Skeletal muscle tissue (tissue), 4 donors: ENCODE measurements around the gene SP140. TPM values are rescaled to one million over a fixed set of nuclear protein-coding genes. Genes with fewer than 3 reads are reported as not detected.

Experiments used
- H3K27ac ChIP-seq: one replicate; pipeline ENCODE4 v1.7.0; 2013; ENCODE audit warnings: mild to moderate bottlenecking, low read depth, low read length, inconsistent platforms
- H3K27me3 ChIP-seq, 3 donors: one replicate each; pipeline ENCODE4 v1.7.0; 2013; ENCODE audit warnings: low read length in 3 of 3; ENCODE audit not compliant: control insufficient read depth in 3 of 3, insufficient read depth in 3 of 3
- H3K36me3 ChIP-seq, 3 donors: one replicate each; pipeline ENCODE4 v1.7.0; 2013; ENCODE audit warnings: low read length in 3 of 3; ENCODE audit not compliant: control insufficient read depth in 3 of 3, insufficient read depth in 3 of 3
- H3K4me1 ChIP-seq, 3 donors: one replicate each; pipeline ENCODE4 v1.7.0; 2013; ENCODE audit warnings: low read length in 3 of 3, mild to moderate bottlenecking in 3 of 3; ENCODE audit not compliant: control insufficient read depth in 3 of 3, insufficient read depth in 3 of 3
- H3K4me3 ChIP-seq, 3 donors: one replicate each; pipeline ENCODE4 v1.7.0; 2013; ENCODE audit warnings: low read length in 3 of 3
- H3K9ac ChIP-seq, 3 donors: one replicate each; pipeline ENCODE4 v1.7.0; 2013; ENCODE audit warnings: low read length in 3 of 3, mild to moderate bottlenecking in 3 of 3, moderate library complexity in 2 of 3, low read depth in 1 of 3
- H3K9me3 ChIP-seq, 3 donors: one replicate each; pipeline ENCODE4 v1.7.0; 2013; ENCODE audit warnings: low read length in 3 of 3; ENCODE audit not compliant: control insufficient read depth in 3 of 3
- total RNA-seq: library from RNA; depleted of rRNA; stranded (reverse); fragments of >200 nt; gene quantifications from one replicate; pipeline ENCODE4 v1.2.3, GENCODE V29; 2014
- donor health status: Osteomylitis.

The SP140 gene
- total RNA-seq = 0.52 TPM

GRCh38 chr2:230225486-230225885, at the start of gene SP140:
Gene SP140, plus strand, starts transcription at chr2:230225736. Its CDS starts 109 bp downstream, at chr2:230225845.
- peaks cover under 1 to 2% (median under 1%) of the 10 kb centered on the region in 3 donors for H3K4me1 ChIP-seq

DNA sequence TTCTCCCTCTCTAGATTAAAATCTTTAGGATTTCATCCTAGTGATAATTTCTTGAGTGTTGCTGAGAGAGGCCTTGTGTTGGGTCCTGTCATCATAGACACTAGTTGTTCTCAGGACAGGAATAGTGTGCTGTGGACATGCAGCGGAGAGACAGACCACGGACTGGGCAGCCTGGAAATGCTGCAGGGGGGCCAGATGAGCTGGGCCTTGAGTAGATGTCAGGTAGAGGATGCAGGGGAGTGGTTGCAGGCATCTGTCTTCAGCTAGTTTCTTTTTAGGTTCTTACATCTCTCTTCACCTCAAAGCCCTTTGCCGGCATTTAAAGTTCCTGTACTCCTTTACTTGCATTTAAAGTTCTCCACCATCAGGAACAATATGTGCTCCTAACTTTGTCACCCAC, 48.5 kb upstream of the SP140 start:
- Histone ChIP-seq H3K36me3 (peaks cover 20 to 38% (median 36%) of the 10 kb centered on the region in 3 donors), H3K4me3 (no peak overlapping the region), H3K9me3 (no peaks in the 10 kb centered on the region), H3K27me3 (no peaks in the 10 kb centered on the region), H3K9ac (no peak overlapping the region), H3K27ac (no peak overlapping the region), H3K4me1 (no peaks in the 10 kb centered on the region)

More at GRCh38 chr2:230225486-230225885, at the start of gene SP140:
- H3K9ac ChIP-seq = no peak within 1 kb of the TSS
- no peaks in the 10 kb centered on the region for H3K27me3 ChIP-seq
- no peaks in the 10 kb centered on the region for H3K36me3 ChIP-seq
- H3K9me3 ChIP-seq = no peaks in the 10 kb centered on the region
- H3K4me3 ChIP-seq = no peak within 1 kb of the TSS
- H3K27ac ChIP-seq = no peak within 1 kb of the TSS

GRCh38 chr2:230178546-230179485, 46.7 kb upstream of the SP140 start:
- no peak overlapping the region for H3K9ac ChIP-seq
- H3K4me1 ChIP-seq = no peaks in the 10 kb centered on the region
- H3K27ac ChIP-seq = no peak overlapping the region
- no peak overlapping the region for H3K4me3 ChIP-seq
- peaks cover 25 to 39% (median 39%) of the 10 kb centered on the region in 3 donors for H3K36me3 ChIP-seq
- no peaks in the 10 kb centered on the region for H3K9me3 ChIP-seq
- no peaks in the 10 kb centered on the region for H3K27me3 ChIP-seq

GRCh38 chr2:230179907-230180306, 45.6 kb upstream of the SP140 start:
- Histone ChIP-seq H3K36me3 (peaks cover 25 to 38% (median 29%) of the 10 kb centered on the region in 3 donors), H3K27me3 (no peaks in the 10 kb centered on the region), H3K9me3 (no peaks in the 10 kb centered on the region), H3K9ac (no peak overlapping the region), H3K4me1 (no peaks in the 10 kb centered on the region), H3K27ac (no peak overlapping the region), H3K4me3 (no peak overlapping the region)

GRCh38 chr2:230181195-230181594, 44.3 kb upstream of the SP140 start:
- peaks cover 22 to 34% (median 23%) of the 10 kb centered on the region in 3 donors for H3K36me3 ChIP-seq

DNA sequence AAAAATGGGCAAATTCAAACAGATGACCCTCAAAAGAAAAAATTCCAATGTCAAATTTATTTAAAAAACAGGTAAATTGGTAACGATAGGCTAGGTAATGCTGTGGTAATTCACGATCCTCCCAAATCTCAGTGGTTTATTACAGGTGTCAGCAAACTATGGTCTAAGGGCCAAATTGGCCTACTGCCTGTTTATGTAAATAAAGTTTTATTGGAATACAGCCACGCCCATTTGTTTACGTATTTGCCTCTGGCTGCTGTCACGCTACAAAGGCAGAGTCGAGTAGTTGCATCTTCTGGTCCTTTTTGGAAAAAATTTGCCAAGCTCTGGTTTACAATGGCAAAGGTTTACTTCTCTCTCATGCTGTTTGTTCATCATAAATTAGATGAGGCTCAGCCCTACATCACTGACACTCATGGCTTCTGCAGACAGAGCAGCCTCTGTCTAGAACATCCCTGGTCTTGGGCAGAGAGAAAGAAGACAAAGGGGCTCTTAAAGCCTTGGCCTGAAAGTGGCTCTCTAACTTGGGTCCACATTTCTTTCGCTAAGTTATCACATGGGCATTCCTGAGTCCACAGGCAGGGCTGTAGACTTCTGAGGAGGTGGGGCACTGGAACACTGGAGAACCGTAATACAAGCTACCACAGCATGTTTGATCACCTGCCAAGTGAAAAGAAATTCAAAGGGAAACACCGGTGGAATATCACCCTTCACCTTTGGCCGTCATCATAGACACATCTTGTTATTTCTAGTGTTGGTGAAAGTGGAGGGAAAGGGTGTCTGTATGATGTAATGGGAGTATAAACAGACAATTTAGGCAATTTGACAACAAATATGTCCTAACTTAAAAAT, 40.6 kb upstream of the SP140 start:
- no peaks in the 10 kb centered on the region for H3K4me1 ChIP-seq
- H3K27ac ChIP-seq = no peak overlapping the region
- H3K9ac ChIP-seq = no peak overlapping the region
- no peak overlapping the region for H3K4me3 ChIP-seq
- H3K36me3 ChIP-seq = peaks cover 8 to 14% (median 13%) of the 10 kb centered on the region in 3 donors
- H3K9me3 ChIP-seq = no peaks in the 10 kb centered on the region
- H3K27me3 ChIP-seq = no peaks in the 10 kb centered on the region

More at GRCh38 chr2:230181195-230181594, 44.3 kb upstream of the SP140 start:
- no peaks in the 10 kb centered on the region for H3K27me3 ChIP-seq
- no peak overlapping the region for H3K4me3 ChIP-seq
- H3K27ac ChIP-seq = no peak overlapping the region
- H3K9ac ChIP-seq = no peak overlapping the region
- H3K9me3 ChIP-seq = no peaks in the 10 kb centered on the region
- no peaks in the 10 kb centered on the region for H3K4me1 ChIP-seq

DNA sequence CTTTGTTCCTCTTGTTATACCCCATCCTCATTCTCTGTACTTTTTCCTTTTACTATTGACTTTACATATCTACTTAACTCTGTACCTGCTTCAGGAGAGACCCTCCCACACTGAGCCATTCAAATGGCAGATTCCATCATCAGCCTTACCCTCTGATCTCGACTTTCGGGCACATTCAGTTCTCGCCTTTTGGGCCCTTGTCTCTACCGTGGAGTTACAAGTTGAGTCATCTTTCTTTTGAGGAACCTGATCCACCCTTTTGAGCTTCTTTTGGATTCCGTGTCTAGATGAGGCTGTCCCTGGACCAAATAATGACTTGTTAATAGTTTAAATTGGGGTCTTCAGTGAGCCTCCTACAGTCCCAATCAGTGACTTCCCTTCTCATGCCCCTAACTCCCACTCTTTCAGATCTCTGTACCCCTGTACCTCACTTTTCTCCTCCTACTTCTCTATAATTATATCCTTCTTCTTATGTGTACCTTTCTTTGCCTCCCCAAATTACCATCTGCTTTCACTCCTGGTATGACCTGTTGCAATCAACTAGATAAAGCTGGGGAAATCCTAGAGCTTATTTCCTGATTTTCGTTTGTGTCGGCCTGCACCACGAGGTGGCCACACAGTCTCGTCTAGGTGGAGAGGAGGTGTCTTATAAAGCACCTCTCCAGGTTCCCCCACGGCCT, 23.0 kb upstream of the SP140 start:
- Histone ChIP-seq H3K4me3 (no peak overlapping the region), H3K4me1 (no peaks in the 10 kb centered on the region), H3K9ac (no peak overlapping the region), H3K27ac (no peak overlapping the region), H3K9me3 (no peaks in the 10 kb centered on the region), H3K36me3 (peaks cover 21 to 61% (median 55%) of the 10 kb centered on the region in 3 donors), H3K27me3 (no peaks in the 10 kb centered on the region)

GRCh38 chr2:230203110-230203676, 22.3 kb upstream of the SP140 start:
- Histone ChIP-seq H3K27ac (no peak overlapping the region), H3K4me3 (no peak overlapping the region), H3K27me3 (no peaks in the 10 kb centered on the region), H3K4me1 (no peaks in the 10 kb centered on the region), H3K9ac (no peak overlapping the region), H3K36me3 (peaks cover 20 to 67% (median 58%) of the 10 kb centered on the region in 3 donors), H3K9me3 (no peaks in the 10 kb centered on the region)

DNA sequence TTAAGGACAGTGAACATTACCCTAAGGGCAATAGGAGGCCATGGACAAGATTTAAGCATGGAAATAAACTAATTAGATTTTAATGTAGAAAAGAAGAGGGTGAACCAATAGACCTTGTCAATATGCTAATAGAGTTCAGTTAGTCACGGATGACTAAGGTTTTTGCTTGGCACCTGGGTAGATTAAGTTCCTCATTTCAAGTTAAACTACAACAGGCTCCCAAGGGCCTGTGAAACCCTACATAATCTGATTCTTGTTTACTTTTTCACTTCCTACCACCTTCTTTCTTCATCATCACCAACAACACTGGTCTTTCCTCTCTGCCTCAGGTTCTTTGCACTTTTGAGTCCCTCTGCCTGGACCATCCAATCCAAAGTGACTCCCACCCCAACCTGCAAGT, 20.5 kb upstream of the SP140 start:
- Histone ChIP-seq H3K4me3 (no peak overlapping the region), H3K4me1 (no peaks in the 10 kb centered on the region), H3K9me3 (no peaks in the 10 kb centered on the region), H3K9ac (no peak overlapping the region), H3K36me3 (peaks cover 22 to 78% (median 65%) of the 10 kb centered on the region in 3 donors), H3K27me3 (no peaks in the 10 kb centered on the region), H3K27ac (no peak overlapping the region)
